Tibial nerve (tissue), 4 donors: Measurements from ENCODE around the gene DEFB123. TPM values are rescaled to one million over a fixed set of nuclear protein-coding genes. Genes with fewer than 3 reads are reported as not detected.

ENCODE experiments used
- DNase-seq, 2 donors: peaks; one replicate each; pipeline ENCODE4 v3.0.0-alpha.2; 2019; ENCODE audit warnings: low spot score in 2 of 2
- H3K27ac ChIP-seq, 4 donors: fragments of 200-600 bp; sonication (generic) in 3 of 4; one replicate each; pipeline ENCODE4 v1.5.1; 2017 to 2019; ENCODE audit warnings: mild to moderate bottlenecking in 1 of 4
- H3K27me3 ChIP-seq, 2 donors: fragments of 200-600 bp; sonication (generic) in 1 of 2; one replicate each; pipeline versions ENCODE4 v1.5.1 to v1.6.0; 2017 to 2019
- H3K36me3 ChIP-seq, 3 donors: fragments of 200-600 bp; sonication (generic); one replicate each; pipeline ENCODE4 v1.5.1; 2018 to 2019
- H3K4me1 ChIP-seq, 4 donors: fragments of 200-600 bp; sonication (generic) in 3 of 4; one replicate each; pipeline ENCODE4 v1.5.1; 2017 to 2019
- H3K4me3 ChIP-seq, 4 donors: fragments of 200-600 bp; sonication (generic) in 3 of 4; one replicate each; pipeline ENCODE4 v1.5.1; 2017 to 2019; ENCODE audit warnings: mild to moderate bottlenecking in 1 of 4, moderate library complexity in 1 of 4
- H3K9me3 ChIP-seq, 4 donors: fragments of 200-600 bp; sonication (generic) in 3 of 4; one replicate each; pipeline ENCODE4 v1.5.1; 2017 to 2019
- CTCF ChIP-seq, 5 experiments: fragments of 200-600 bp in 3 of 5; fragments of 450-650 bp in 2 of 5; sonication (generic) in 3 of 5; IDR thresholded peaks; one replicate each; pipeline ENCODE4 v1.5.1; 2016 to 2019; ENCODE audit warnings: antibody characterized with exemption in 5 of 5, mild to moderate bottlenecking in 3 of 5, moderate library complexity in 2 of 5
- EP300 ChIP-seq, 2 donors: sonication (generic); formaldehyde crosslinking; IDR thresholded peaks; one replicate each; pipeline ENCODE4 v1.6.1; 2017; ENCODE audit warnings: antibody characterized with exemption in 2 of 2, mild to moderate bottlenecking in 1 of 2
- POLR2A ChIP-seq, 2 donors: fragments of 450-650 bp; IDR thresholded peaks; one replicate each; pipeline ENCODE4 v1.6.1; 2017; ENCODE audit warnings: antibody characterized with exemption in 2 of 2, mild to moderate bottlenecking in 2 of 2, moderate library complexity in 2 of 2
- WGBS, 2 donors: methylation state at CpG; one replicate each; pipeline ENCODE4 v1.1.5; 2018; 5-methylcytosine and 5-hydroxymethylcytosine counted together
- total RNA-seq, 4 donors: library from RNA; depleted of rRNA; stranded (reverse); fragments of >200 nt; gene quantifications; one replicate each; pipeline ENCODE4 v1.1.0, GENCODE V29; 2016

Gene DEFB123
- total RNA-seq, 4 donors from 2014 or later, result not detected

DNA sequence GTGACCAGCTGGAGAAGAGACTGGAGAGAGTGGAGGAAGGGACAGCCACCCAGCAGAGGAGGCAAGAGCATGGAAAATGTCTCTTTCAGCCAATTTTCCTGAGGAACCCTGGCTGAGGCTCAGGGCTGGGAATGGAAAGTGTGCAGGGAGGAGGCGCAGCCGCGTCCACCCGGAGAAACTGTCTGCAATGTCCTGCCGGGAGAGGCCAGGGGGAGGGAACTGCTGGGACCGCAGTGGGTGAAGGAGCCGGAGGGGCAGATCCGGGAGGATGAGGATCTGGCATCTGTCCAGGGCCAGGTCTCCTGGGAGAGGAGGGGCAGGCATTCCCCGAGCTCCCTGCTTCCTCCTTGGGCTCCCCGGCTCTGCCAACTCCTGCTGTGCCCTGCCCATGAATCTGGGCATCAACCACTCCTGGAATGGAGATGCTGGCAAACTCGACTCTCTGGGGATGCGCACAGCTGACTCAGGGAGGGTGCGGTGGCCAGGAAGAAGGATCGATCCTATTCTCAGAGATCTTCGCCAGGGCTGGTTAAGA lies 56.4 kb downstream of the DEFB123 start:
- peak in 1 of 2 donors; percentile 38 for DNase-seq
- peaks cover 0 to 18% (median 4%) of the 10 kb centered on the region in 4 donors for H3K4me1 ChIP-seq
- no peaks in the 10 kb centered on the region for H3K36me3 ChIP-seq
- no peaks in the 10 kb centered on the region for H3K9me3 ChIP-seq
- peak in 1 of 2 donors; percentile 46 for TF ChIP-seq EP300 (IDR thresholded peaks at IDR 0.05)
- TF ChIP-seq POLR2A (IDR thresholded peaks at IDR 0.05), result no peak
- no peaks in the 10 kb centered on the region for H3K27me3 ChIP-seq
- WGBS, 2 donors, result 20 to 31% methylated on average over 8 to 15 of the region's 15 CpGs
- H3K27ac ChIP-seq, result peak overlapping the region in 3 of 4 donors; percentile 15 to 67 (median 66)
- no peak overlapping the region for H3K4me3 ChIP-seq

DNA sequence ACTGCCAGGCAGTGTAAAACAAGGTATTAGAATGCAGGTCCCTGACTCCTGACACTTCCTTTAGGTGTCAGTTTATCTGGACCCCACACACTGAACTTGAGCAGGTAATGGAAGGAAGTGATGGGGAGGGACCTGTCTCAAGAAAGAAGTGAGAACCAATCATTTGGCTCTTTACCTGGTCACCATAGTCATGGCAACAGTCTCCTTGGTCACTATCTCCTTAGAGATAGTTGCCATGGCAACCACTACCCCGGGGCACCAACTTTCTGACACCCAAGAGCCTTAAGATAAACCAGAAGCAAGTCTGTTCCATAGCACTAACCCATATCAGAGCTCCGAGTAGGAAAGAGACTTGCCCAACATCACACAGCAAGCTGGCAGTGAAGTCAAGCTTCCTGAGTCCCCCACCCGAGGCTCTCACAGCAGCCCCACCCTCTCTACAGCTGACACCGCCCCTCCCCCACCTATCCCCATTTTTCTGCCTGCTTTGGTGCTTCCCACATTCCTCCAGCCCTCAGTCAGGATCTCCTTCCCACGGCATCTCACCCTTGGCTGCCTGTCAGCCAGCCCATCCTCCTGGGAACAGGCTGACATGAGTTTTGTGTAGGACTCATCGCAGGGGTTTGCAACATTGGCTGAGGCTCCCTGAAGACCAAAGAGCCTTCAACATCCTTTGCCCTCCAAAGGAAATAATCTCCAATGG lies 57.6 kb downstream of the DEFB123 start:
- Histone ChIP-seq H3K4me1 (peaks cover 0 to 20% (median 4%) of the 10 kb centered on the region in 4 donors), H3K27ac (peak overlapping the region in 2 of 4 donors; percentile 66 to 67), H3K27me3 (no peaks in the 10 kb centered on the region), H3K4me3 (no peak overlapping the region), H3K36me3 (no peaks in the 10 kb centered on the region), H3K9me3 (no peaks in the 10 kb centered on the region)
- WGBS, 2 donors, result 29 to 48% methylated on average over 6 of the region's 6 CpGs
- DNase-seq, result no peak
- TF ChIP-seq POLR2A (IDR thresholded peaks at IDR 0.05) (no peak), EP300 (IDR thresholded peaks at IDR 0.05) (no peak), CTCF (IDR thresholded peaks at IDR 0.05) (no peak)

Other genes starting within 250 kb of the DEFB123 start
- gene DEFB115, start 183.0 kb upstream of the DEFB123 start, total RNA-seq, result not detected
- gene DEFB116, start 132.0 kb upstream of the DEFB123 start, total RNA-seq, result not detected
- not detected for gene DEFB118, start 72.0 kb upstream of the DEFB123 start, total RNA-seq
- not detected for gene DEFB119, start 50.0 kb upstream of the DEFB123 start, total RNA-seq
- gene DEFB121, start 34.4 kb upstream of the DEFB123 start, total RNA-seq, result not detected
- gene DEFB124, start 34.5 kb downstream of the DEFB123 start, total RNA-seq, result not detected
- gene REM1, start 34.7 kb downstream of the DEFB123 start, total RNA-seq, result 10 to 100 TPM in 1 of 4 donors, 1 to 10 TPM in 3; 4.4 to 12.0 (median 5.5) TPM
- 10 to 100 TPM; 54.8 to 86.7 (median 75.8) TPM for gene HM13, start 73.8 kb downstream of the DEFB123 start, total RNA-seq
- 100 to 1,000 TPM; 524 to 962 (median 571) TPM for gene ID1, start 164.7 kb downstream of the DEFB123 start, total RNA-seq
- 1 to 10 TPM in 3 of 4 donors, not detected in 1; 1.6 to 8.2 (median 4.2) TPM for gene COX4I2, start 197.3 kb downstream of the DEFB123 start, total RNA-seq